ENCODE results near the gene MSTN.

DNA sequence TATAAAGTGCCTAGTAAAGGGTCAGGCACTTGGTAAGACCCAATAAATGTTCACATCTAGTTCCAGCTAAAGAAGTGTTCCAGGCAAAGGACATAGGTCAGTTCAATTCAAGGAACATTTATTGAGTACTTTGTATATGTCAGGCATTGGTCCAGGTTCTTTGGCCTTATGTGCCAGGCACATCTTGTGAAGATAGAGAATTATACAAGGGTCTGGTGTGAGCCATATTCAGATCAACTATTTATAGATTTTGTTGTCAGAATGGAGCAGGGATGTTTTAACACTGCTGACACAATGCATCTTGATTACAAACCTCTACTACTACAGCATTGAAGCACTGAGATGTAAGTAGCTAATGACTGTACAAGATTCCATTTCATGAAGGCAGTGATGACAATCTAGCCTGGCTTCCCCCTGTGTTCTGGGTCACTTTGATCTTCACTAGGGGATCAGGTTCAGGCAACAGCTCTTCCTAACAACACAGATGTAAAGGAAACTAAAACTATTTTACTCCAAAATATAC is 18.1 kb upstream of the MSTN start:
- TF ChIP-seq POLR2A (IDR thresholded peaks at IDR 0.05) (no peak), POLR2AphosphoS5 (IDR thresholded peaks at IDR 0.05) (no peak)
- TF ChIP-seq, protein P1, sequence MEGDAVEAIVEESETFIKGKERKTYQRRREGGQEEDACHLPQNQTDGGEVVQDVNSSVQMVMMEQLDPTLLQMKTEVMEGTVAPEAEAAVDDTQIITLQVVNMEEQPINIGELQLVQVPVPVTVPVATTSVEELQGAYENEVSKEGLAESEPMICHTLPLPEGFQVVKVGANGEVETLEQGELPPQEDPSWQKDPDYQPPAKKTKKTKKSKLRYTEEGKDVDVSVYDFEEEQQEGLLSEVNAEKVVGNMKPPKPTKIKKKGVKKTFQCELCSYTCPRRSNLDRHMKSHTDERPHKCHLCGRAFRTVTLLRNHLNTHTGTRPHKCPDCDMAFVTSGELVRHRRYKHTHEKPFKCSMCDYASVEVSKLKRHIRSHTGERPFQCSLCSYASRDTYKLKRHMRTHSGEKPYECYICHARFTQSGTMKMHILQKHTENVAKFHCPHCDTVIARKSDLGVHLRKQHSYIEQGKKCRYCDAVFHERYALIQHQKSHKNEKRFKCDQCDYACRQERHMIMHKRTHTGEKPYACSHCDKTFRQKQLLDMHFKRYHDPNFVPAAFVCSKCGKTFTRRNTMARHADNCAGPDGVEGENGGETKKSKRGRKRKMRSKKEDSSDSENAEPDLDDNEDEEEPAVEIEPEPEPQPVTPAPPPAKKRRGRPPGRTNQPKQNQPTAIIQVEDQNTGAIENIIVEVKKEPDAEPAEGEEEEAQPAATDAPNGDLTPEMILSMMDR (IDR thresholded peaks at IDR 0.05), result no peak

Data from prostate gland (tissue), 2 donors.